ENCODE data around the gene MEI1. TPM values are rescaled to one million over a fixed set of nuclear protein-coding genes. Genes with fewer than 3 reads are reported as not detected.

MEI1 gene
- total RNA-seq, 1 donor from 2014 or later = not detected

- Histone ChIP-seq H3K9me3 (no peaks in the 10 kb centered on the region), H3K4me3 (no peak overlapping the region), H3K27me3 (no peaks in the 10 kb centered on the region), H3K4me1 (no peaks in the 10 kb centered on the region), H3K27ac (no peak overlapping the region), H3K36me3 (no peaks in the 10 kb centered on the region)
- no peak for DNase-seq (ENCODE audit: low spot score in 2 of 2)
- TF ChIP-seq, protein P1, sequence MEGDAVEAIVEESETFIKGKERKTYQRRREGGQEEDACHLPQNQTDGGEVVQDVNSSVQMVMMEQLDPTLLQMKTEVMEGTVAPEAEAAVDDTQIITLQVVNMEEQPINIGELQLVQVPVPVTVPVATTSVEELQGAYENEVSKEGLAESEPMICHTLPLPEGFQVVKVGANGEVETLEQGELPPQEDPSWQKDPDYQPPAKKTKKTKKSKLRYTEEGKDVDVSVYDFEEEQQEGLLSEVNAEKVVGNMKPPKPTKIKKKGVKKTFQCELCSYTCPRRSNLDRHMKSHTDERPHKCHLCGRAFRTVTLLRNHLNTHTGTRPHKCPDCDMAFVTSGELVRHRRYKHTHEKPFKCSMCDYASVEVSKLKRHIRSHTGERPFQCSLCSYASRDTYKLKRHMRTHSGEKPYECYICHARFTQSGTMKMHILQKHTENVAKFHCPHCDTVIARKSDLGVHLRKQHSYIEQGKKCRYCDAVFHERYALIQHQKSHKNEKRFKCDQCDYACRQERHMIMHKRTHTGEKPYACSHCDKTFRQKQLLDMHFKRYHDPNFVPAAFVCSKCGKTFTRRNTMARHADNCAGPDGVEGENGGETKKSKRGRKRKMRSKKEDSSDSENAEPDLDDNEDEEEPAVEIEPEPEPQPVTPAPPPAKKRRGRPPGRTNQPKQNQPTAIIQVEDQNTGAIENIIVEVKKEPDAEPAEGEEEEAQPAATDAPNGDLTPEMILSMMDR (IDR thresholded peaks at IDR 0.05) = no peak
- intact Hi-C loops (cut with DNase I) = no loop called here
These were observed 129.2 kb downstream of the MEI1 start for GRCh38 chr22:41828516-41828915.

- Histone ChIP-seq H3K27me3 (no peaks in the 10 kb centered on the region), H3K4me1 (peaks cover 0 to 5% of the 10 kb centered on the region in 2 donors), H3K36me3 (no peaks in the 10 kb centered on the region), H3K9me3 (no peaks in the 10 kb centered on the region), H3K27ac (no peak overlapping the region), H3K4me3 (no peak overlapping the region)
- intact Hi-C loops (cut with DNase I) = no loop called here
- TF ChIP-seq, protein P1 (IDR thresholded peaks at IDR 0.05) = no peak
- DNase-seq (ENCODE audit: low spot score in 2 of 2) = no peak
These were observed 130.9 kb downstream of the MEI1 start for GRCh38 chr22:41830174-41830573.

DNA sequence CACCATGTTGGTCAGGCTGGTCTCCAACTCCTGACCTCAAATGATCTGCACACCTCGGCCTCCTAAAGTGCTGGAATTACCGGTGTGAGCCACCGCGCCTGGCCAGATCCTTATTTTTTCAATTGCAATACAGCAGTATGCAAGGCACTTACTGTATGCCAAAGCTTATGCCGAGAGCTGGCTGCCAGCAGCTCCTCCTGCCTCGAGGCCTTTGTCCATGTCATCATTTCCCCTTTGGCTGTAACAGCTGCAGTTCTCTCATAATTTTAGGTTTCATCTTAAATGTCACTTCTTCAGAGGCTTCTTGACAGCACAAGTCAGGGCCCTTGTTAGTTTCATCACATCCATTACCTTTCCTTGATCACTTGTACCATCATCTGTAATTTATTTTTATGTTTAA lies 132.1 kb downstream of the MEI1 start:
- no peak overlapping the region for H3K4me3 ChIP-seq
- no peaks in the 10 kb centered on the region for H3K27me3 ChIP-seq
- intact Hi-C loops (cut with DNase I) = no loop called here
- no peaks in the 10 kb centered on the region for H3K9me3 ChIP-seq
- DNase-seq (ENCODE audit: low spot score in 2 of 2) = no peak
- H3K4me1 ChIP-seq = peaks cover 0 to 5% of the 10 kb centered on the region in 2 donors
- TF ChIP-seq, protein P1 (IDR thresholded peaks at IDR 0.05) = no peak
- H3K36me3 ChIP-seq = peaks cover 0 to 4% of the 10 kb centered on the region in 2 donors
- peak overlapping the region in 1 of 2 donors; percentile 92 for H3K27ac ChIP-seq

DNA sequence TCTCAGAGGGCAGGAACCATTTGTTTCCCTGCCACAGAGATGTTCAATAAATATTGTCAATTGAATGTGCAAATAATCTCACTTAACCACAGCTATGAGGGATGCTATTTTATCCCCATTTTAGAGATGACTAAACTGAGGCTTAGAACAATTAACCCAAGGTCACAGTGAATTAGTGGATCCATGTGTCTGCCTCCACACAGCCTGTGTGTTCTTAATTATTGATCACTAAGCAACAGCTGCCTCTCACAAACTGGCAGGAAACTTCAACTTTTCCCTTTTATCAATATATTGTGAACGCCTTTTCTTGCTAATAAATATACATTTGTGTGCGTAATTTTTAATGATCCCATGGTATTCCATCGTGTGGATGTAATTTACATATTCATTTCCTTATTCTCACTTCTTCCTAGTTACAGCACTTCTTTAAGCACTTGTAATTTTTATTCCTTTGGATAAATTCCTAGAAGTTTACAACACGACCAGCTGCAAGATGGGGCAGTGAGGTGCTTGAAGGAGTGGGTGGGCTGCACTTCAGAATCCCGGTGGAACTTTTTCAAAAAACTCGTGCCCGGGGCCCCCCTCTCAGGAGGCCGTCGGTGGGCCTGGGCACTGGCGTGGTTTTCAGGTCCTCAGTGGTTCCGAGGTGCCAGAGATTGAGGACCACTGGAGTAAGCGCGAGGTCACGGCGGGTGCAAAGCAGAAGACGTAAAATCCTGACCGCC lies 132.7 kb downstream of the MEI1 start:
- peak overlapping the region; percentile 92 for H3K27ac ChIP-seq
- intact Hi-C loops (cut with DNase I) = loop anchor here (1.0 to 2.0 kb wide), 3 partner anchors 32 to 143 kb away; partner anchors contain the start of genes CCDC134, CENPM and SNU13
- TF ChIP-seq, protein P1 (IDR thresholded peaks at IDR 0.05) = no peak

GRCh38 chr22:41832553-41833368 lies 133.5 kb downstream of the MEI1 start, which contains the start of gene SREBF2:
TSS of gene SREBF2 (plus strand) at chr22:41833105. CDS start at chr22:41833271, 166 bp downstream.
- Histone ChIP-seq H3K9me3 (no peaks in the 10 kb centered on the region), H3K27ac (peak within 1 kb of the TSS; percentile 92), H3K4me3 (peak within 1 kb of the TSS; percentile 90 to 97), H3K36me3 (peaks cover 0 to 11% of the 10 kb centered on the region in 2 donors), H3K27me3 (no peaks in the 10 kb centered on the region), H3K4me1 (peaks cover 0 to 5% of the 10 kb centered on the region in 2 donors)
- DNase-seq (ENCODE audit: low spot score in 2 of 2) = peak; percentile 99 to 100
- TF ChIP-seq, protein P1 (IDR thresholded peaks at IDR 0.05) = peak in 1 of 3 experiments; percentile 8
- intact Hi-C loops (cut with DNase I) = loop anchor here (1.0 to 2.0 kb wide), 4 partner anchors 32 to 247 kb away; partner anchors contain the start of genes CCDC134, CENPM, SMDT1 and SNU13

More for the DNA sequence above, 132.7 kb downstream of the MEI1 start:
- Histone ChIP-seq H3K9me3 (no peaks in the 10 kb centered on the region), H3K36me3 (peaks cover 0 to 10% of the 10 kb centered on the region in 2 donors), H3K4me3 (peak overlapping the region; percentile 90 to 97), H3K27me3 (no peaks in the 10 kb centered on the region), H3K4me1 (peaks cover 0 to 5% of the 10 kb centered on the region in 2 donors)
- no peak for DNase-seq (ENCODE audit: low spot score in 2 of 2)

All from ascending aorta (tissue), 2 donors.